ENCODE results near the gene AKT1.
"Not testable (repeated sequence)": the region's sequence is repeated elsewhere in the genome, so short reads cannot be mapped to it uniquely, and the experiment has no call there.

The AKT1 gene

GRCh38 chr14:104730487-104730886, 65.1 kb downstream of the AKT1 start:
- TF ChIP-seq CTCF (IDR thresholded peaks at IDR 0.05; ENCODE audit: control insufficient read depth, extremely low read depth, insufficient read depth) = no peak
- H3K4me3 ChIP-seq (ENCODE audit: low read depth, low read length) = no peak overlapping the region
- no peak for DNase-seq (ENCODE audit: low read depth)

DNA sequence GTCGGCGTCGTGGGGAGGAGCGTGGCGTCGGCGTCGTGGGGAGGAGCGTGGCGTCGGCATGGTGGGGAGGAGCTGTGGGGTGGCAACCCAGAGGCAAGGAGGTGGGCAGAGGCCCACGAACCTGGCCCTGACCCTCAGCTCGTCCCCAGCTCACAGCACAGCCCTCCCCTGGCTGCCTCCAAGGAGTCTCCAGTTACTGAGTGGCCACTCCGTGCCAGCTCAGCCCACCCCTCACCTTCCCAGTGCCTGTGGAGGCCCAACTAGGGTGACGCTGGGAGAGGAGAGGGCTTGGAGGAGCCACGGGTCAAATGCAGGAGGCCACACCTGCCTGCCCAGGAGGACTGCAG, 65.7 kb downstream of the AKT1 start:
- no peak for TF ChIP-seq CTCF (IDR thresholded peaks at IDR 0.05; ENCODE audit: control insufficient read depth, extremely low read depth, insufficient read depth)

DNA sequence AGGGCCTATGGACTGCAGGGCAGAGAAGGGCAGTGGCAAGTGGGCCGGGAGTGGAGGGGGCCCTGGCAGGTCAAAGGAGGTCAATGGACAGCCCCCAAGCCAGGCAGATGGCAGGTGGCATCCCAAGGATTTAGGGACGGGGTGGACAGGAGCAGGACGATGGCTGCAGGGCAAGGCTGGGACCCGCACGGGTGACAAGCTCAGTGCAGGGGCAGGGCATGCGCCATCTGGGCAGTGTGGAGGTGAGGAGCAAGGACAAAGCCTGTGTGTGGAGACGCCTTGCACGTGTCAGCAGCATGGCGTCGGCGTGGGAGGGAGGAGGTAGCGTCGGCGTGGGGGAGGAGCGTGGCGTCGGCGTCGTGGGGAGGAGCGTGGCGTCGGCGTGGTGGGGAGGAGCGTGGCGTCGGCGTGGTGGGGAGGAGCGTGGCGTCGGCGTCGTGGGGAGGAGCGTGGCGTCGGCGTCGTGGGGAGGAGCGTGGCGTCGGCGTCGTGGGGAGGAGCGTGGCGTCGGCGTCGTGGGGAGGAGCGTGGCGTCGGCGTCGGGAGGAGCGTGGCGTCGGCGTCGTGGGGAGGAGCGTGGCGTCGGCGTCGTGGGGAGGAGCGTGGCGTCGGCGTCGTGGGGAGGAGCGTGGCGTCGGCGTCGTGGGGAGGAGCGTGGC, 66.2 kb downstream of the AKT1 start:
- DNase-seq (ENCODE audit: low read depth) = not testable (repeated sequence)

More for the DNA sequence above, 65.7 kb downstream of the AKT1 start:
- H3K4me3 ChIP-seq (ENCODE audit: low read depth, low read length) = no peak overlapping the region
- no peak for DNase-seq (ENCODE audit: low read depth)

DNA sequence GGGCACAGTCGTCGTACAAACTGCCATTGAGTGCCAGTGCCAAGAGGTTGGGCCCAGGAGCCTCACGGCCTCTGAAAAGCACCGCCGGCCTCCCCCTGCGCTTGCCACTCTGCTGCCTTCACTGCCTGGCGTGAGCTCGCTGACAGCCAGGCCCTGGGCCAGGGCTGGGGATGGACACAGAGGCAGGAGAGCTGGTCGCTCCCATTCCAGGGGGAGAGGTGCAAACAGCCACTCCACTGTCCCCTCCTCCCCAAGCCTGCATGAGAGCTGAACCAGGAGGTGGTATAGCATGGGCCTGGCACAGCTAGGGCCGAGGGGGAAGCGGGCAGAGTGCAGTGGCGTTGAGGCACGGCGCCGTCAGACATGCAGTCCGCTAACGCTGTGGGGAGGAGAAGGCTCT, 66.9 kb downstream of the AKT1 start:
- DNase-seq (ENCODE audit: low read depth) = no peak
- no peak overlapping the region for H3K4me3 ChIP-seq (ENCODE audit: low read depth, low read length)
- TF ChIP-seq CTCF (IDR thresholded peaks at IDR 0.05; ENCODE audit: control insufficient read depth, extremely low read depth, insufficient read depth) = no peak

More for the DNA sequence above, 66.2 kb downstream of the AKT1 start:
- not testable (repeated sequence) for H3K4me3 ChIP-seq (ENCODE audit: low read depth, low read length)

DNA sequence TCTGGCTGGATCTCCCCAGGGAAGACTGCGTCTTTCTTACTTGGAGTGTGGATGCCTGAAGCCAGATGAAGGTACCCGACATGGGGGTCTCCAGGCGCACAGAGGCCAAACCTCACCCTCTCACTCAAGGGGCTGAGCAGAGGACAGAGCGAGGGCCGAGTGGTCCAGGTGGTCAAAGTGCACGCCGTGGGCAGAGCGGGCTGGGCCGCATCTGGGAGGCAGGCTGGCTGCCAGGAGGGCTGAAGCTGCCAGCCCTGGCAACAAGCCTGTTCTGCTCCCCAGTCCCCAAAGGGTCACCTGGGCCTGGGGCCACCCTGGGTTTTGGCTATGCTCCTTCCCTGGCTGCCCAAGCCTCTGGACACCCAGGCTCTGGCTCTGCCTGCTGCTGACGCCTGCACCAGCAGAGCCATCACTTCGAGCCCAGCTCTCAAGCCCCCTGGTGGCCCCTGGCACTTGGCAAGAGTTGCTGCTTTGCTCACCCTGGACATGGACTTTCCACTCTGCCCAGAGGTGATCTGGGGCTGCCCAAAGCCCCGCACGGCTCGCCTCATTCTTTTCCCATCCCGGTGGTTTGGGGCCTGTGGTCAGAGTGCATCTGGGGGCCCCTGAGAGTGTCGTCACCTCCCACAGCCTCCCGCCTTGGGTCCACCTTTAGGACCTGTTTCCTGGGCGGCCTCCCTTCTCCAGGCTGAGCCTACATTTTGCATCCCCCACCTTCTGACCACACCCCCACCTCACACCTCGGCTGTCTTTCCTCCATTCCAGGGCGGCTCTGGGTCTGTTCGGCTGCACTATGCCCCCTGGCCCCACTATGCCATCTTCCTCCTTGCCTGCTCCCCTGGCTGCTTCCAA, 68.7 kb downstream of the AKT1 start:
- H3K4me3 ChIP-seq (ENCODE audit: low read depth, low read length) = no peak overlapping the region
- DNase-seq (ENCODE audit: low read depth) = no peak

DNA sequence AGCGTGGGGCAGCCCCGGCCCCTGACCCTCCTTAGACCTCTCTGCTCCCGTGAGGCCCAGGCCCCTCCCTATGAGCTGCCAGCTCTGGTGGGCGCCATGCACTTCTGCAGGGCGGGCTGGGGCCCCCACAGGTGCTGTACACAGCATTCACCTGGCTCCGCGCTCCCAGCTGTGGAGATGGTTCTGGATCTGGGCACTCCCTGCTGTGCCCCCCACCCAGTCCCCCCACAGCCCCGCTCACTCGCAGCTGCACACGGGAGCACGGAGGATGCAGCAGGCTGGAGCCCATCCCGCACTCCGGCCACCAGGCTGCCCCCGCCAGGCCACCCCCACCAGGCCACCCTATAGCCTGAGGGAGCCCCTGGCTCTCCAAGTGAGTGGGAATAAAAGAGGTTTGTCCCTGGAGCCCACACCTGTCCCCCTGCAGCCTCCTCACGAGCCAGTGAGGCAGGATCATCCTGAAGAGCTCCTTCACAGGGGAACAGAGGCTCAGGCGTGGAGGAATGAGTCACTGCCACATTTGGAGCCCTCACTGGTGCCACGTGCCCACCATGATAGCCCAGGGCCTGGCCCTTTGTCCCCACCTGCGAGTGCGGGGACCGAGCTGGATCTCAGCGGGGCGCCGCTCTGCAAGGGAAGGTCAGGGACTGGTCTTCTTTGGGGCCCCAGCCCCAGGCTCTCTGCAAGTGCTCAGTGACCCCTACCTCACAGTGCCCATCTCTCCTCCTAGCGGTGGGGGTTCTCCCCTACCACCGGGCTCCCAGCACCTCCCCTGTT, 69.6 kb downstream of the AKT1 start:
- DNase-seq (ENCODE audit: low read depth) = no peak
- no peak for TF ChIP-seq CTCF (IDR thresholded peaks at IDR 0.05; ENCODE audit: control insufficient read depth, extremely low read depth, insufficient read depth)
- H3K4me3 ChIP-seq (ENCODE audit: low read depth, low read length) = no peak overlapping the region

More for the DNA sequence above, 68.7 kb downstream of the AKT1 start:
- TF ChIP-seq CTCF (IDR thresholded peaks at IDR 0.05; ENCODE audit: control insufficient read depth, extremely low read depth, insufficient read depth) = no peak
